ENCODE measurements around the gene RFPL4AL1.
"Not testable (repeated sequence)": the region's sequence is repeated elsewhere in the genome, so short reads cannot be mapped to it uniquely, and the experiment has no call there.

RFPL4AL1 gene

DNA sequence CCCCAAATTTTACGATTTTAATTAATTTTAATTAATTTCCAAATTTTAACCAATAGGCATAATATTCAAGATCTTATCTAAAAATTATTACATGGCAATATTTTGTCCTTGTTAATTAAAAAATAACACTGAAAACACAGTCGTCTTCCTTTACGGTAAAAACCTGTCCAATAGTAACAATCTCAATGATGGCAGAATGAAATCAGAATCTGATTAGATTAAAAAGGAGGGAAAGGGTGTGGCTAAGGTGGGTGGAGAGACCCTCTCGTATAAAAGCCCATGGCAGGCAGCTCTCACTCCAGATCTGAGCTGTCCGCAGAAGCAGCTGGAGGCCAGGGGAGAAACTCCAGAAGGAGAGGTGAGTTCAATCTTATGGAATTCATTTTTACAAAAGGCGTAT lies at the start of gene RFPL4AL1:
Gene RFPL4AL1 (plus strand): TSS at position 301 of the 400 bp plus-strand sequence. CDS start 2,687 bp downstream, outside the sequence.
- DNase-seq = not testable (repeated sequence)

- DNase-seq = no peak
These were observed 48.6 kb upstream of the RFPL4AL1 start for GRCh38 chr19:55720214-55720746.

DNA sequence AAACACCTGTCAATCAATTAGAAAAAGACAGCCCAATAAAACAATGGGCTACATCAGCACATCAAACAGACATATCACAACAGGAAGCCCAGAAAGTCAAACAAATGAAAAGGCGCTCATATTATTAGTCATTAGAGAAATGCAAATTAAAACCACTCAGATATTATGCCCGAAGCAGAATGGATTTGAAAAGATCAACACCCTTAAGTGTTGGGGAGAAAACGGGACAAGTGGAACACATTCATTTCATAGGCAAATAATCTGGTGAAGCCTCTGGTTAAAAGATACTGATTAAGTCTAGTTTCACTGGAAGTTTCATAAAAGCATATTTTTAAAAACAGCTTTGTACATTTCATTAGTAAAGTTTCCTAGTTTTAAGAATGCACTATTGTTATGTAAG lies 48.1 kb upstream of the RFPL4AL1 start:
- no peak for DNase-seq

GRCh38 chr19:55723491-55723890 lies 45.4 kb upstream of the RFPL4AL1 start:
- DNase-seq = no peak

GRCh38 chr19:55730378-55730777 lies 38.5 kb upstream of the RFPL4AL1 start:
- DNase-seq = not testable (repeated sequence)

DNA sequence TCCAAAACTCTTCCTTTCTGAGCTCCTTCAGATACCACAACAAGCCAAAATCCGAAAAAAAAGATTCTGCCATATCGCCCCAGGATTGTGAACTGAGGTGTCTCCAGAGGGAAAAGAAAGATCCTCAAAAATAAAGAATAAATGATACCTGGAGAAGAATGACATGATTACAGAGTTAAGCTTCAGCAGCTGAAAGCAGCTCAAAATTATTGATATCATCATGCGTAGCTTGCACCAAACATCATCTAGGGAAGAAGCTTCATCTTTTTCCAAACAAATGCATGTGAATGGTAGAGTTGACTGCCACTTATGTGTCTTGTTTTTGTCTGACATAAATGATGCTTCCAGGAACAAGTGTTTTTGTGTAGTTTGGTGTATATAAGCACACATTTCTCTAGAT lies 30.6 kb upstream of the RFPL4AL1 start, which contains the start of gene NLRP9:
Gene NLRP9 (minus strand): TSS at position 101 of the 400 bp plus-strand sequence. CDS start 28 bp downstream, at position 73.
- no peak for DNase-seq

DNA sequence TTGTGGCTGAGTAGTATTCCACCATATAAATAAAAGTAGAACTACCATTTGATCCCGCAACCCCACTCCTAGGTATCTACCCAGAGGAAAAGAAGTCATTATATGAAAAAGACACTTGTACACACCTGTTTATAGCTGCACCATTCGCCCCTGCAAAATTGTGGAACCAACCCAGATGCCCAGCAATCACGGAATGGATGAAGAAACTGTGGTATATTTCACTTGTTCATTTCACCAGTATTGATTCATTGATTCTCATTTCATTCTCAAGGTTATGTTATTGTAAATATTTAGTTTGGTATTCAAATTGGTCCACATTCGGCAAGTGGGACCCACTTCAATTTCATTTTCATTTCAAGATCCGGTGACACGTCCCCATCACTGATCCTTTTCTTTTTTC lies 18.2 kb upstream of the RFPL4AL1 start:
- DNase-seq = no peak

- DNase-seq = no peak
These were observed 15.5 kb upstream of the RFPL4AL1 start for GRCh38 chr19:55753401-55753800.

DNA sequence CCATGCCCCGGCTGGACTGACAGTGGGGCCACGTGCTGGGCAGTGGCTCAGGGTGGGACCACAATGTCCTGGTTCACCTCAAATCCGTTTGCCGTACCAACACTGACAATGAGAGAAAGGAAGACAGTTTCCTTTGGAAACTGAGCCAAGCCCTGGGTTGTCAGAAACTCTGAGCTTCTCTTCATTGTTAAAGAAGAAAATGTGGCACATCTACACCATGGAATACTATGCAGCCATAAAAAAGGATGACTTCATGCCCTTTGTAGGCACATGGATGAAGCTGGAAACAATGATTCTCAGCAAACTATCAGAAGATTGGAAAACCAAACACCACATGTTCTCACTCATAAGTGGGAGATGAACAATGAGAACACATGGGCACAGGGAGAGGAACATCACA lies 12.1 kb upstream of the RFPL4AL1 start:
- not testable (repeated sequence) for DNase-seq

DNA sequence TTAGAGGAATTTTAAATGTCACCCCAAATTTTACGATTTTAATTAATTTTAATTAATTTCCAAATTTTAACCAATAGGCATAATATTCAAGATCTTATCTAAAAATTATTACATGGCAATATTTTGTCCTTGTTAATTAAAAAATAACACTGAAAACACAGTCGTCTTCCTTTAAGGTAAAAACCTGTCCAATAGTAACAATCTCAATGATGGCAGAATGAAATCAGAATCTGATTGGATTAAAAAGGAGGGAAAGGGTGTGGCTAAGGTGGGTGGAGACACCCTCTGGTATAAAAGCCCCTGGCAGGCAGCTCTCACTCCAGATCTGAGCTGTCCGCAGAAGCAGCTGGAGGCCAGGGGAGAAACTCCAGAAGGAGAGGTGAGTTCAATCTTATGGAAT lies 10.1 kb upstream of the RFPL4AL1 start, which contains the start of gene RFPL4A:
Gene RFPL4A (plus strand): TSS at position 301 of the 400 bp plus-strand sequence. CDS start 2,704 bp downstream, outside the sequence.
- not testable (repeated sequence) for DNase-seq

GRCh38 chr19:55766466-55766865 lies 2.5 kb upstream of the RFPL4AL1 start:
- no peak for DNase-seq

- DNase-seq = not testable (repeated sequence)
These were observed 714 bp downstream of the RFPL4AL1 start for GRCh38 chr19:55769632-55770031.

GRCh38 chr19:55777528-55777927 lies 8.6 kb downstream of the RFPL4AL1 start:
- no peak for DNase-seq

- no peak for DNase-seq
These were observed 9.4 kb downstream of the RFPL4AL1 start for GRCh38 chr19:55778331-55778730.

DNA sequence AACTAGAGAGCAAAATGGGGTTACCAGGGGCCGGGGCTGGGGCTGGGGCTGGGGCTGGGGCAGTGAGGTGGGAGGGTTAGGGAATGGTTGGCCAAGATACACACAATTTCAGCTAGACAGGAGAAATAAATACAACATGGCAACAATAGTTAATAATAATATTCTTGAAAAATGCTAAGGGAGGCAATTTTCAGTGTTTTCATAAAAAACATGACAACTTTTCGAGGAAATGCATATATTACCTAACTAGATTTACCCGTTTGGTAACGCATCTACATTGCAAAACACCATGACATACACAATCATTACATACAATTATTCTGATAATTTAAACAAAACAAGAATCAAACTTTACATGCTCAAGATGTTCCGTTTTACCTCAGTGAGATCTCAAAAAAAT lies 12.2 kb downstream of the RFPL4AL1 start:
- no peak for DNase-seq

DNA sequence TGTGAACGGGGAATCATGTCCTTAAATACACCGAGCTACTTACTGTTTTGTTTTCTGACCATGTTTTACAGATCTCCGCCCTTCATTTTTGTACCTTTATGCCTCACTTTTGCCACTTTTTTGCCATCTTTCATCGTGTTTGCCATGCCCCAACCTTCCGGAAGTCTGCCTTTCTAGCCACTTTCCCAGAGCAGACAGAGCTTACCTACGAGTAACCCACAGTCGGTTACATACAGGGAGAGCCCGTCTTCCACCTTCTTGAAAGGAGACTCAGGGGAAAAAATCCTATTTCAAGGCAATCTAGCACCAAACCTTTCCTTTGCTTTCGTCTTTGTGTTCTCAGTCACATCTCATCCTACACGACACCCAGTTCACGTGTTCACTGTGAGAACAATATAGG lies 26.1 kb downstream of the RFPL4AL1 start:
- no peak for DNase-seq

GRCh38 chr19:55801416-55801815 lies 32.5 kb downstream of the RFPL4AL1 start:
- DNase-seq = no peak

- DNase-seq = no peak
These were observed 33.4 kb downstream of the RFPL4AL1 start for GRCh38 chr19:55802281-55802680.

DNA sequence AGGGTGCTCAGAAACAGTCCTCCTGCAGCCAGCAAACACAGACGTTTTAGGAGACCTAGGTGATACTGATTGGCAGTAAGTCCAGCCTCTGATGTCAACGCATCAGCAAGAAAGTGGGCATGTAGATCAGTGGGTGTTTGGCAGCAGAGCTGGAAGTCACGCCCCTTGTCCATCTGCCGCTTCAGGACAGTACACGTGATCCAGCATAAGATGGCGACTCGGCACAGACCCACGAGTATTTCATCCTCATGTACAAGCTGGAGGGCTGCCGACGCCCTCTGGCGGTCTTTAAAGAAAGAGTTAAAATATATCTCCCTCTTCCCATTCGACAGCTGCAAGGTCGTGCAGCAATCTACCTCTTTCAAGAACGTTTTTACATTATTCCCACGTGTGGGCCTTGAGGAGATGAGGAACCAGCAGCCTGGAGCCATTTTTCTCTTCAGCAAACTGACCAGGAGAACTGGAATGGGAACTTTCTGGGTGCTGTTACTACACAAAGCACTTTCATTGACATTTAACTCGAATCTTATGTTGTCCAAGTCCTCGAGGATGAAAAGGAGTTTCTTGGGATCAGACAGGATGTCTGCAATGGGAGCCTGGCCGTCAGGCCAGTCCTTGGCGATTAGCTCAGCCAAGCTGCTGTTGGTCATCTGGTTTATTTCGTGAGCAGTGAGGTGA lies 40.6 kb downstream of the RFPL4AL1 start:
- DNase-seq = peak in 1 of 14 donors; percentile 0

DNA sequence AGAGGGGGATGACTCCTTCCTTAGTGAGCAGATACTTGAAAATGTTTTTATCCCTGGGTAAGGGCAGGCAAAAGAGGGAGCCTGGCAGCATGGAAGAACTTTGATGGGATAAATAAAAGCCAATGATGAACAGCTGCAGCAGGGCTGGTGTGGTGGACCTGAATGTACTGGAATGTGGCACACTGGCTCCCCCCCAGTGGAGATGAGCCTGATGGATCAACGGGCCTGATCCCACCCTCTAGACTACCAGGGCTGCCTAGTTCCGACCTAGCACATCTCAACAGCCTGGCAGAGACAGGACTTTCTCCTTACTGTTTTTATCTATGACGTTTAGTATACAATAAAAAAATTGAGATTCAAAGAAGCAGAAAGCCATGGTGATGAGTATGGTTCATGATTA lies 42.4 kb downstream of the RFPL4AL1 start:
- no peak for DNase-seq

DNA sequence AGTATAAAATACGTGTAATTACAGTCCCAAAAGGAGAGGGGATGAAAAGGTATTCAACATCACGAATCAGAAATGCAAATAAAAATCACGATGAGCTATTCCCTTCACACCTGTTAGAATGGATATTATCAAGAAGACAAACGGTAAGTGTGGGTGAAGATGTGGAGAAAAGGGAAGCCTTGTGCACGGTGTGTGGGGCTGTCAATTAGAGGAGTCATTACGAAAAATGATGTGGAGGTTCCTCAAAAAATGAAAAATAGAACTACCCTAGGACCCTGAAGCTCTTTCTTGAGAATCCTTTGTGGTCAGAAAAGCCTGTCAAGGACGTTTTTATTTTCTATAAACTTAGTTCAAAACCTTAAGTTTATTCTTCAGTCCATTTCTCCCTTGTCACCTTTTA lies 43.5 kb downstream of the RFPL4AL1 start:
- no peak for DNase-seq

- DNase-seq = no peak
These were observed 45.0 kb downstream of the RFPL4AL1 start for GRCh38 chr19:55813906-55814305.

DNA sequence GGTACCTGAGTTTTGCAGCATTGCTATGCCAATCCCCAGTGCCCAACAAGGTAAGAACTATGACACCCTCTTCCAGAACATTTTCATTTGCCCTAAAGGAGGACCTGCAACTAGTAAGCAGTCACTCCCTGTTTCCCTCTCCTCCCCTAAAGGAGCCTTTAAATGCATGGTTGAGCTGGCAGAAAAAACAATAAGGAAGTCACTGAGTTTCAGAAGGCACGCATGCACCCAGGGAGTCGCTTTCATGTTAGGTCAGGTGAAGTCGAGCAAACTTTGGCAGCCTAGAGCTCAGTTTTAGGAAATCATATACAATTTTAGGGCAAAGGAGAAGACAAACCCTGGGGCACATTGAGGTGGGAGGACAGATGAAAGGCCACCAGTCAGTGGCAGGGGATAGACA lies 51.1 kb downstream of the RFPL4AL1 start:
- DNase-seq = peak in 3 of 14 donors; percentile 0 to 9 (median 0)

Measured in C1 segment of cervical spinal cord (tissue), 14 donors.